Ishikawa (cell line): ENCODE measurements around the gene TXNIP.

Source experiments
- CEBPB ChIP-seq: IDR thresholded peaks from 2 replicates; pipeline ENCODE4 v1.6.1; 2012
- CREB1 ChIP-seq: IDR thresholded peaks from 2 replicates; pipeline ENCODE4 v1.6.1; 2012; ENCODE audit warnings: low read depth
- EGR1 ChIP-seq: IDR thresholded peaks from 2 replicates; pipeline ENCODE4 v1.6.1; 2012
- EP300 ChIP-seq: IDR thresholded peaks from 2 replicates; pipeline ENCODE4 v1.6.1; 2012; ENCODE audit warnings: borderline replicate concordance
- FOXM1 ChIP-seq: IDR thresholded peaks from 2 replicates; pipeline ENCODE4 v1.6.1; 2012; ENCODE audit warnings: low read depth, borderline replicate concordance
- MAX ChIP-seq: IDR thresholded peaks from 2 replicates; pipeline ENCODE4 v1.6.1; 2012
- NFIC ChIP-seq: IDR thresholded peaks from 2 replicates; pipeline ENCODE4 v1.6.1; 2012
- RAD21 ChIP-seq: IDR thresholded peaks from 2 replicates; pipeline ENCODE4 v1.6.1; 2012; ENCODE audit warnings: low read depth
- REST ChIP-seq: IDR thresholded peaks from 2 replicates; pipeline ENCODE4 v1.6.1; 2012; ENCODE audit warnings: low read depth, mild to moderate bottlenecking
- TAF1 ChIP-seq: IDR thresholded peaks from 2 replicates; pipeline ENCODE4 v1.6.1; 2012; ENCODE audit warnings: low read depth, mild to moderate bottlenecking
- TCF12 ChIP-seq: IDR thresholded peaks from 2 replicates; pipeline ENCODE4 v1.6.1; 2012; ENCODE audit warnings: low read depth
- TEAD4 ChIP-seq: IDR thresholded peaks from 2 replicates; pipeline ENCODE4 v1.6.1; 2012
- USF1 ChIP-seq: IDR thresholded peaks from 2 replicates; pipeline ENCODE4 v1.6.1; 2012
- YY1 ChIP-seq: IDR thresholded peaks from 2 replicates; pipeline ENCODE4 v1.6.1; 2012; ENCODE audit warnings: low read depth
- ZBTB7A ChIP-seq: IDR thresholded peaks from 2 replicates; pipeline ENCODE4 v1.6.1; 2012; ENCODE audit warnings: low read depth

The TXNIP gene

GRCh38 chr1:145992958-145993617 lies 3.3 kb downstream of the TXNIP start:
- TF ChIP-seq TEAD4: no peak
- TF ChIP-seq NFIC: no peak

- no peak for TF ChIP-seq TEAD4
- TF ChIP-seq EGR1: no peak
- no peak for TF ChIP-seq EP300
- TF ChIP-seq TAF1: no peak
- no peak for TF ChIP-seq ZBTB7A
- no peak for TF ChIP-seq YY1
- no peak for TF ChIP-seq NFIC
- no peak for TF ChIP-seq USF1
- TF ChIP-seq FOXM1: no peak
- no peak for TF ChIP-seq MAX
- TF ChIP-seq REST: no peak
Observed at GRCh38 chr1:145992502-145992936, 3.9 kb downstream of the TXNIP start.

DNA sequence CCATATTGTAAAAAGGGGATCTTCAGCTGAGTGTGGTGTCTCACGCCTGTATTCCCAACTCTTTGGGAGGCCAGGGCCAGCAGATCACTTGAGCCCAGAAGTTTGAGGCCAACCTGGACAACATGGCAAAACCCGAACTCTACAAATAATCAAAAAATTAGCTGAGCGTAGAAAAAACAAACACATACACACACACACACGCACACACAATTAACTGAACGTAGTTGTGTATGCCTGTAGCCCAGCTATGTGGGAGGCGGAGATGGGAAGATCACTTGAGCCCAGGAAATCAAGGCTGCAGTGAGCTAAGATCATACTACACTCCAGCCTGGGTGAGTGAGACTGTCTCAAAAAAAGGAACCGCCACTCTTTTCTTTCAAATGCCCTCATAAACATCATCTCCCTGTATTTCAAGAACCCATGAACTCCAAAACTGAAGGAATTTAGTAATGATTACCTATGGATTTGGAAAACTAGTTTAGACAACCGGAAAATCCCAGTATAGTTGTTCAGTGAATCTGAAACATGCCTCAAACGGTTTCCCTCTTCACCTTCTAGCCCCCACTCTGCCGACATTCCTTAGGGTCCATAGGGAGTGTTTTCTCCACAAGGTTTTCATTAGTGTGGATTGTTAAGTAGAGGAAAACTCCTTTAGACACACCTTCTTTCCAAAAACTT lies 4.5 kb downstream of the TXNIP start:
- TF ChIP-seq TAF1 (no peak), REST (no peak), MAX (no peak), EGR1 (no peak), USF1 (no peak)

DNA sequence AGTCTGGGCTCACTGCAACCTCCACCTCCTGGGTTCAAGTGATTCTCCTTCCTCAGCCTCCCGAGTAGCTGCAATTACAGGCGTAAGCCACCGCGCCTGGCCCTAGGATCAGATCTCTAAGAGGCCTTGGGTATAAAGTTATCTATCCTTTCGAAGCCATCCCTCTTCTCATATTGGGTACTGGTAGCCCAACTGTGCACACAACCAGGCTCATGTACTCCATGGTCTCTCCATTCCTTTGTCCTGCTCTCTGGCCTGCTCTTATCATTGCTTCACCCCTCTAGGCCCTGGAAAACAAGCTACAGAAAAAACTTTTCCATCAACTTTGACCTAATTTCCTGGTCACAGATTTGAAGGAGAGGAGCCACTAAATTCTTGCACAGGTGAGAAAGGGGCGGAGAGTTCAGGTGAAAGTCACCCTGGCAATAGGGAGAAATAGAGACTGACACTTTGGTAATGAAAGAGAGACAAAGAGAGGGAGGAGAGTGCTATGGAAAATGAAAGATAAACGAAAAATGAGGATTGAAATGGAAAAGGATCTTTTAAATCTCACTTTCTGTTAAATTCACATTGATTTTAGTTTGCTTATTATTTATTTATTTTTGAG lies 6.0 kb downstream of the TXNIP start:
- TF ChIP-seq MAX: no peak
- no peak for TF ChIP-seq ZBTB7A
- TF ChIP-seq REST: no peak
- TF ChIP-seq CEBPB: no peak
- no peak for TF ChIP-seq FOXM1
- no peak for TF ChIP-seq TAF1
- TF ChIP-seq RAD21: no peak
- no peak for TF ChIP-seq EGR1
- TF ChIP-seq USF1: no peak
- no peak for TF ChIP-seq YY1
- TF ChIP-seq EP300: no peak
- TF ChIP-seq TEAD4: no peak
- no peak for TF ChIP-seq TCF12
- TF ChIP-seq CREB1: no peak
- no peak for TF ChIP-seq NFIC
